Heart left ventricle (tissue), 16 donors: Measurements from ENCODE around the gene ERP29. TPM values are rescaled to one million over a fixed set of nuclear protein-coding genes. Genes with fewer than 3 reads are reported as not detected.

Experiments used
- ATAC-seq, 4 donors: fragments of 200-7000 bp; cut with Tn5 transposase; one replicate each; pipeline ENCODE4 v1.9.1; 2020 to 2022; ENCODE audit warnings: moderate library complexity in 4 of 4, mild to moderate bottlenecking in 3 of 4, moderate number of reproducible peaks in 1 of 4
- DNase-seq, 5 donors: peaks; one replicate each; pipeline ENCODE4 v3.0.0-alpha.2; 2020
- H3K27ac ChIP-seq, 12 donors: fragments of 200-600 bp; sonication (generic) in 4 of 12; one replicate each; pipeline versions ENCODE4 v1.5.0 to v1.8.0; 2016 to 2022; ENCODE audit warnings: mild to moderate bottlenecking in 2 of 12
- H3K27me3 ChIP-seq, 9 donors: fragments of 200-600 bp; sonication (generic) in 2 of 9; one replicate each; pipeline versions ENCODE4 v1.5.1 to v1.8.0; 2016 to 2022; ENCODE audit warnings: mild to moderate bottlenecking in 3 of 9
- H3K36me3 ChIP-seq, 9 donors: fragments of 200-600 bp; sonication (generic) in 2 of 9; one replicate each; pipeline versions ENCODE4 v1.5.0 to v1.8.0; 2018 to 2022; ENCODE audit warnings: mild to moderate bottlenecking in 2 of 9
- H3K4me1 ChIP-seq, 12 donors: fragments of 200-600 bp; sonication (generic) in 4 of 12; one replicate each; pipeline versions ENCODE4 v1.5.0 to v1.8.0; 2016 to 2022; ENCODE audit warnings: mild to moderate bottlenecking in 3 of 12
- H3K4me3 ChIP-seq, 12 donors: fragments of 200-600 bp; sonication (generic) in 4 of 12; one replicate each; pipeline versions ENCODE4 v1.5.0 to v1.8.0; 2017 to 2022; ENCODE audit warnings: mild to moderate bottlenecking in 9 of 12, moderate library complexity in 4 of 12
- H3K9me3 ChIP-seq, 12 donors: fragments of 200-600 bp; sonication (generic) in 4 of 12; one replicate each; pipeline versions ENCODE4 v1.5.0 to v1.8.0; 2016 to 2022; ENCODE audit warnings: mild to moderate bottlenecking in 1 of 12
- CTCF ChIP-seq, 12 donors: fragments of 200-600 bp; sonication (generic) in 4 of 12; IDR thresholded peaks; one replicate each; pipeline versions ENCODE4 v1.5.0 to v1.8.0; 2018 to 2022; ENCODE audit warnings: antibody characterized with exemption in 12 of 12, mild to moderate bottlenecking in 5 of 12
- POLR2A ChIP-seq, 2 donors: fragments of 450-650 bp; IDR thresholded peaks; one replicate each; pipeline ENCODE4 v1.6.1; 2017; ENCODE audit warnings: antibody characterized with exemption in 2 of 2, mild to moderate bottlenecking in 2 of 2, moderate library complexity in 2 of 2
- WGBS, 4 donors: extraction: QIAGEN DNeasy Blood & Tissue Kit in 2 of 4; methylation state at CpG; one replicate each; pipeline versions ENCODE4 v1.1.5 to v1.1.7; 2013 to 2018; 5-methylcytosine and 5-hydroxymethylcytosine counted together
- intact Hi-C, 10 donors: fragments of 100-400 bp; cut with DNase I; formaldehyde crosslinking; loops; one replicate each; pipeline versions ENCODE4 v1.11.1 to v1.14.2; 2022
- polyA plus RNA-seq, 2 donors: library from polyadenylated mRNA; stranded (reverse); fragments of 200-250 nt; gene quantifications; one replicate each; pipeline ENCODE4 v1.2.3, GENCODE V29; 2013
- total RNA-seq, 9 donors: library from RNA; depleted of rRNA in 2 of 9; stranded (reverse); fragments of >200 nt in 2 of 9; fragmentation: NEBNext Ultra II Directional in 3 of 9; extraction: Animal tissue kit (Norgen Biotek cat#: 25700) in 3 of 9; gene quantifications; one replicate each; pipeline versions ENCODE4 v1.1.0 to v1.2.4, GENCODE V29; 2016 to 2023
- donor health status: ischemic (EF 13 %, LVEDD 7.1; RV severe dilation, severe dysfunction).
- donor health status: healthy with polysubstance abuse.
- donor health status: DM: no; HTN: yes; CAD: no.
- donor health status: DM: no; HTN: no; CAD: no.
- donor health status: ischemic (EF 25% LVEDD 6.9; RV normal size, moderate dysfunction).
- donor health status: ischemic (EF 25% LVEDD 5.7; RV mildly dilated, moderate dysfunction).
- donor health status: healthy.
- donor health status: DM: yes; HTN: yes; CAD: no.
- donor health status: ischemic (EF 35%, LVEDD 5.7; RV mildly dilated, moderate dysfunction).
- donor health status: nonischemic (EF 11% LVEDD 7.7; RV severe dilation, severe dysfunction).
- donor health status: DM: yes; HTN: yes; CAD: no.
- donor health status: PGD.
- donor health status: ischemic (EF 29% LVEDD 5.4; RV normal size, mild dysfunction).
- donor health status: nonischemic (EF 23%, LVEDD 6.1; RV moderate dilation, normal function).

ERP29 gene
- total and polyA plus RNA-seq, 11 donors, result 22.5 to 92.5 (median 55.9) TPM

- TF ChIP-seq POLR2A (IDR thresholded peaks at IDR 0.05) (no peak), CTCF (IDR thresholded peaks at IDR 0.05) (no peak)
- DNase-seq, result peak in 1 of 5 donors; percentile 32
- Histone ChIP-seq H3K27ac (no peak overlapping the region), H3K36me3 (peaks cover 0 to 4% (median 0%) of the 10 kb centered on the region in 9 donors), H3K9me3 (no peaks in the 10 kb centered on the region), H3K4me3 (no peak overlapping the region), H3K27me3 (no peaks in the 10 kb centered on the region), H3K4me1 (peaks cover 0 to 43% (median 25%) of the 10 kb centered on the region in 12 donors)
- no peak for ATAC-seq
- 73 to 91% (median 81%) methylated on average over 7 to 8 of the region's 8 CpGs for WGBS, 4 donors
- intact Hi-C loops, result loop anchor here in 5 of 10 donors (5.0 to 10.0 kb wide), 3 partner anchors 58 to 114 kb away; partner anchors contain the start of gene TRAFD1 (in 1 of the 5)
Observed at GRCh38 chr12:112010415-112011344, 2.5 kb upstream of the ERP29 start.

- no peak for TF ChIP-seq CTCF (IDR thresholded peaks at IDR 0.05)
- TF ChIP-seq POLR2A (IDR thresholded peaks at IDR 0.05), result no peak
- DNase-seq, result no peak
- no peaks in the 10 kb centered on the region for H3K27me3 ChIP-seq
- H3K4me1 ChIP-seq, result peaks cover 0 to 42% (median 25%) of the 10 kb centered on the region in 12 donors
- WGBS, 4 donors, result 93 to 96% (median 95%) methylated on average over 8 of the region's 8 CpGs
- peak overlapping the region in 9 of 12 donors; percentile 78 to 100 (median 90) for H3K4me3 ChIP-seq
- intact Hi-C loops, result loop anchor here in 7 of 10 donors (2.0 to 10.0 kb wide), 5 partner anchors 59 to 169 kb away; partner anchors contain the start of genes MAPKAPK5 (in 1 of the 7) and TRAFD1 (in 1 of the 7)
- no peak for ATAC-seq
- peak overlapping the region in 2 of 12 donors; percentile 95 to 98 for H3K27ac ChIP-seq
- peaks cover 0 to 14% (median 7%) of the 10 kb centered on the region in 9 donors for H3K36me3 ChIP-seq
- H3K9me3 ChIP-seq, result no peaks in the 10 kb centered on the region
Observed at GRCh38 chr12:112011685-112012084, 1.5 kb upstream of the ERP29 start.

GRCh38 chr12:112013601-112014402 is 576 bp downstream of the ERP29 start:
- peak overlapping the region; percentile 78 to 100 (median 92) for H3K4me3 ChIP-seq
- WGBS, 4 donors, result 2 to 8% (median 3%) methylated on average over 15 to 54 of the region's 54 CpGs
- H3K27ac ChIP-seq, result peak overlapping the region; percentile 68 to 98 (median 92)
- intact Hi-C loops, result loop anchor here in 7 of 10 donors (2.0 to 10.0 kb wide), 5 partner anchors 62 to 171 kb away; partner anchors contain the start of genes MAPKAPK5 (in 1 of the 7) and TRAFD1 (in 1 of the 7)
- no peaks in the 10 kb centered on the region for H3K9me3 ChIP-seq
- H3K36me3 ChIP-seq, result peaks cover 0 to 29% (median 18%) of the 10 kb centered on the region in 9 donors
- peak; percentile 6 to 42 (median 28) for ATAC-seq
- no peak for TF ChIP-seq POLR2A (IDR thresholded peaks at IDR 0.05)
- peak in 3 of 12 donors; percentile 5 to 19 (median 12) for TF ChIP-seq CTCF (IDR thresholded peaks at IDR 0.05)
- DNase-seq, result peak; percentile 48 to 75 (median 66)
- H3K4me1 ChIP-seq, result peaks cover 0 to 43% (median 25%) of the 10 kb centered on the region in 12 donors
- no peaks in the 10 kb centered on the region for H3K27me3 ChIP-seq
